ENCODE results near the gene GSDME. TPM values are rescaled to one million over a fixed set of nuclear protein-coding genes. Genes with fewer than 3 reads are reported as not detected.
A peak's percentile ranks its signal among the peaks of the same experiment; 100 is the strongest.

GSDME gene
- total RNA-seq, 2 experiments from 2014 or later = 4.7 TPM

- intact Hi-C loops (cut with micrococcal nuclease) = loop anchor here (5.0 to 10.0 kb wide), 3 partner anchors 265 to 1095 kb away; no protein-coding TSS in a partner anchor
- H3K9me3 Mint-ChIP-seq = no peaks in the 10 kb centered on the region
- H3K27ac Mint-ChIP-seq = no peak overlapping the region
- H3K27me3 Mint-ChIP-seq = no peaks in the 10 kb centered on the region
- H3K4me3 Mint-ChIP-seq = no peak overlapping the region
- DNase-seq = no peak
- ChIA-PET POLR2A (no interaction called here), CTCF (interaction anchor here (0.7 to 6.5 kb wide), 3 partner anchors 92 to 424 kb away, joined by 3 to 69 read pairs (median 3); no protein-coding TSS in a partner anchor)
- H3K4me1 Mint-ChIP-seq (ENCODE audit: low read depth) = no peaks in the 10 kb centered on the region
- H3K36me3 Mint-ChIP-seq = peaks cover 3% of the 10 kb centered on the region
Measured at GRCh38 chr7:24669971-24670591, 87.2 kb downstream of the GSDME start.

GRCh38 chr7:24668927-24669635 lies 88.2 kb downstream of the GSDME start:
- no peaks in the 10 kb centered on the region for H3K4me1 Mint-ChIP-seq (ENCODE audit: low read depth)
- intact Hi-C loops (cut with micrococcal nuclease) = loop anchor here (5.0 to 10.0 kb wide), 3 partner anchors 264 to 1094 kb away; no protein-coding TSS in a partner anchor
- ChIA-PET CTCF (interaction anchor here (1.2 to 6.5 kb wide), 2 partner anchors 93 to 379 kb away, joined by 3 to 69 read pairs; no protein-coding TSS in a partner anchor), POLR2A (no interaction called here)
- H3K4me3 Mint-ChIP-seq = no peak overlapping the region
- no peak overlapping the region for H3K27ac Mint-ChIP-seq
- H3K9me3 Mint-ChIP-seq = no peaks in the 10 kb centered on the region
- no peak for DNase-seq
- no peaks in the 10 kb centered on the region for H3K27me3 Mint-ChIP-seq
- peaks cover 3% of the 10 kb centered on the region for H3K36me3 Mint-ChIP-seq

GRCh38 chr7:24665564-24666294 lies 91.5 kb downstream of the GSDME start:
- intact Hi-C loops (cut with micrococcal nuclease) = loop anchor here (1.0 to 10.0 kb wide), 6 partner anchors 89 to 1091 kb away; no protein-coding TSS in a partner anchor
- no peaks in the 10 kb centered on the region for H3K9me3 Mint-ChIP-seq
- H3K36me3 Mint-ChIP-seq = peaks cover 3% of the 10 kb centered on the region
- H3K27me3 Mint-ChIP-seq = no peaks in the 10 kb centered on the region
- POLR2A ChIA-PET = no interaction called here
- peak; percentile 32 for DNase-seq
- H3K4me3 Mint-ChIP-seq = no peak overlapping the region
- no peaks in the 10 kb centered on the region for H3K4me1 Mint-ChIP-seq (ENCODE audit: low read depth)
- CTCF ChIA-PET = interaction anchor here (0.5 to 6.5 kb wide), 21 partner anchors 9 to 1119 kb away, joined by 3 to 69 read pairs (median 4); no protein-coding TSS in a partner anchor
- H3K27ac Mint-ChIP-seq = no peak overlapping the region

- ChIA-PET POLR2A (no interaction called here), CTCF (no interaction called here)
- H3K27me3 Mint-ChIP-seq = no peaks in the 10 kb centered on the region
- no peak for DNase-seq
- no peak overlapping the region for H3K4me3 Mint-ChIP-seq
- intact Hi-C loops (cut with micrococcal nuclease) = loop anchor here (10.0 kb wide), 2 partner anchors 256 to 1086 kb away; no protein-coding TSS in a partner anchor
- H3K4me1 Mint-ChIP-seq (ENCODE audit: low read depth) = no peaks in the 10 kb centered on the region
- H3K9me3 Mint-ChIP-seq = no peaks in the 10 kb centered on the region
- no peak overlapping the region for H3K27ac Mint-ChIP-seq
- H3K36me3 Mint-ChIP-seq = peaks cover 5% of the 10 kb centered on the region
Measured at GRCh38 chr7:24660546-24660945, 96.7 kb downstream of the GSDME start.

GRCh38 chr7:24659505-24659904 lies 97.8 kb downstream of the GSDME start:
- Mint-ChIP-seq H3K9me3 (no peaks in the 10 kb centered on the region), H3K27me3 (no peaks in the 10 kb centered on the region), H3K27ac (no peak overlapping the region), H3K4me1 (ENCODE audit: low read depth) (no peaks in the 10 kb centered on the region), H3K36me3 (peaks cover 5% of the 10 kb centered on the region), H3K4me3 (no peak overlapping the region)
- intact Hi-C loops (cut with micrococcal nuclease) = no loop called here
- POLR2A ChIA-PET = no interaction called here
- DNase-seq = no peak
- CTCF ChIA-PET = no interaction called here

- Mint-ChIP-seq H3K9me3 (no peaks in the 10 kb centered on the region), H3K4me1 (ENCODE audit: low read depth) (peaks cover 4% of the 10 kb centered on the region), H3K36me3 (peaks cover 5% of the 10 kb centered on the region), H3K27me3 (no peaks in the 10 kb centered on the region), H3K27ac (no peak overlapping the region), H3K4me3 (no peak overlapping the region)
- DNase-seq = no peak
- POLR2A ChIA-PET = no interaction called here
- CTCF ChIA-PET = no interaction called here
- intact Hi-C loops (cut with micrococcal nuclease) = no loop called here
Measured at GRCh38 chr7:24657980-24658379, 99.3 kb downstream of the GSDME start.

- Mint-ChIP-seq H3K9me3 (no peaks in the 10 kb centered on the region), H3K27ac (no peak overlapping the region), H3K27me3 (no peaks in the 10 kb centered on the region), H3K4me3 (no peak overlapping the region), H3K4me1 (ENCODE audit: low read depth) (peaks cover 4% of the 10 kb centered on the region), H3K36me3 (peaks cover 5% of the 10 kb centered on the region)
- no peak for DNase-seq
- intact Hi-C loops (cut with micrococcal nuclease) = no loop called here
- ChIA-PET CTCF (interaction anchor here (2.0 kb wide), 1 partner anchor 10 kb away, joined by 9 read pairs; no protein-coding TSS in a partner anchor), POLR2A (no interaction called here)
Measured at GRCh38 chr7:24656608-24657007, 100.7 kb downstream of the GSDME start.

- ChIA-PET CTCF (interaction anchor here (1.2 kb wide), 1 partner anchor 12 kb away, joined by 6 read pairs; no protein-coding TSS in a partner anchor), POLR2A (no interaction called here)
- DNase-seq = no peak
- Mint-ChIP-seq H3K36me3 (peaks cover 5% of the 10 kb centered on the region), H3K4me3 (no peak overlapping the region), H3K9me3 (no peaks in the 10 kb centered on the region), H3K27ac (no peak overlapping the region), H3K4me1 (ENCODE audit: low read depth) (peaks cover 4% of the 10 kb centered on the region), H3K27me3 (no peaks in the 10 kb centered on the region)
- intact Hi-C loops (cut with micrococcal nuclease) = no loop called here
Measured at GRCh38 chr7:24654305-24654704, 103.0 kb downstream of the GSDME start.

- ChIA-PET CTCF (no interaction called here), POLR2A (interaction anchor here (0.6 kb wide), 1 partner anchor 161 kb away, joined by 3 read pairs; no protein-coding TSS in a partner anchor)
- H3K4me1 Mint-ChIP-seq (ENCODE audit: low read depth) = peaks cover 4% of the 10 kb centered on the region
- no peak overlapping the region for H3K4me3 Mint-ChIP-seq
- H3K9me3 Mint-ChIP-seq = no peaks in the 10 kb centered on the region
- intact Hi-C loops (cut with micrococcal nuclease) = no loop called here
- DNase-seq = no peak
- H3K27me3 Mint-ChIP-seq = no peaks in the 10 kb centered on the region
- no peaks in the 10 kb centered on the region for H3K36me3 Mint-ChIP-seq
- no peak overlapping the region for H3K27ac Mint-ChIP-seq
Measured at GRCh38 chr7:24653316-24654085, 103.8 kb downstream of the GSDME start.

GRCh38 chr7:24652251-24652939 lies 104.9 kb downstream of the GSDME start:
- Mint-ChIP-seq H3K27me3 (no peaks in the 10 kb centered on the region), H3K27ac (no peak overlapping the region), H3K9me3 (no peaks in the 10 kb centered on the region), H3K4me1 (ENCODE audit: low read depth) (peaks cover 4% of the 10 kb centered on the region), H3K36me3 (peaks cover 1% of the 10 kb centered on the region), H3K4me3 (no peak overlapping the region)
- CTCF ChIA-PET = no interaction called here
- POLR2A ChIA-PET = no interaction called here
- intact Hi-C loops (cut with micrococcal nuclease) = no loop called here
- no peak for DNase-seq
